Activated CD4-positive, alpha-beta T cell treated with anti-CD3 and anti-CD28 coated beads for 48 hours (primary cell): Measurements from ENCODE around the gene BICDL2.
A peak's percentile ranks its signal among the peaks of the same experiment; 100 is the strongest.
"Not testable (repeated sequence)": the region's sequence is repeated elsewhere in the genome, so short reads cannot be mapped to it uniquely, and the experiment has no call there.

Experiments
- DNase-seq: peaks from one replicate; pipeline ENCODE4 v3.0.0-alpha.2; 2020

The BICDL2 gene

GRCh38 chr16:3065069-3065741 is 28.5 kb upstream of the BICDL2 start, which contains the start of gene IL32:
TSS of gene IL32 (plus strand) at chr16:3065640. CDS start at chr16:3065812, 172 bp downstream.
- DNase-seq: peak; percentile 82

GRCh38 chr16:3063625-3064386 is 27.1 kb upstream of the BICDL2 start:
- DNase-seq: no peak

GRCh38 chr16:3062553-3062952 is 25.8 kb upstream of the BICDL2 start:
- DNase-seq: no peak

- DNase-seq: no peak
Measured at GRCh38 chr16:3060339-3061127, 23.8 kb upstream of the BICDL2 start.

GRCh38 chr16:3059723-3060242 is 23.0 kb upstream of the BICDL2 start:
- DNase-seq: no peak

- DNase-seq: peak; percentile 90
Measured at GRCh38 chr16:3059041-3059722, 22.4 kb upstream of the BICDL2 start.

- DNase-seq: peak; percentile 65
Measured at GRCh38 chr16:3058139-3059030, 21.6 kb upstream of the BICDL2 start.

- DNase-seq: no peak
Measured at GRCh38 chr16:3057181-3058138, 20.7 kb upstream of the BICDL2 start.

GRCh38 chr16:3056336-3057180 is 19.8 kb upstream of the BICDL2 start:
- DNase-seq: no peak

- not testable (repeated sequence) for DNase-seq
Measured at GRCh38 chr16:3055734-3056115, 19.0 kb upstream of the BICDL2 start.

GRCh38 chr16:3054965-3055733 is 18.4 kb upstream of the BICDL2 start:
- no peak for DNase-seq

GRCh38 chr16:3053330-3053710 is 16.6 kb upstream of the BICDL2 start:
- not testable (repeated sequence) for DNase-seq

- peak; percentile 44 for DNase-seq
Measured at GRCh38 chr16:3052571-3053329, 16.0 kb upstream of the BICDL2 start.

- no peak for DNase-seq
Measured at GRCh38 chr16:3051494-3051893, 14.8 kb upstream of the BICDL2 start.

GRCh38 chr16:3051009-3051408 is 14.3 kb upstream of the BICDL2 start:
- DNase-seq: no peak

- DNase-seq: no peak
Measured at GRCh38 chr16:3050487-3050886, 13.7 kb upstream of the BICDL2 start.

GRCh38 chr16:3049921-3050481 is 13.3 kb upstream of the BICDL2 start:
- no peak for DNase-seq

GRCh38 chr16:3047387-3047720 is 10.6 kb upstream of the BICDL2 start:
- no peak for DNase-seq
